EL (cell line): ENCODE data around the gene TMEM181.
"Not testable (repeated sequence)": the region's sequence is repeated elsewhere in the genome, so short reads cannot be mapped to it uniquely, and the experiment has no call there.

ENCODE experiments used
- DNase-seq: peaks from one replicate; pipeline ENCODE4 v3.0.0-alpha.2; 2016

The TMEM181 gene

GRCh38 chr6:158538741-158539140, 21.1 kb upstream of the TMEM181 start:
- peak; percentile 28 for DNase-seq

DNA sequence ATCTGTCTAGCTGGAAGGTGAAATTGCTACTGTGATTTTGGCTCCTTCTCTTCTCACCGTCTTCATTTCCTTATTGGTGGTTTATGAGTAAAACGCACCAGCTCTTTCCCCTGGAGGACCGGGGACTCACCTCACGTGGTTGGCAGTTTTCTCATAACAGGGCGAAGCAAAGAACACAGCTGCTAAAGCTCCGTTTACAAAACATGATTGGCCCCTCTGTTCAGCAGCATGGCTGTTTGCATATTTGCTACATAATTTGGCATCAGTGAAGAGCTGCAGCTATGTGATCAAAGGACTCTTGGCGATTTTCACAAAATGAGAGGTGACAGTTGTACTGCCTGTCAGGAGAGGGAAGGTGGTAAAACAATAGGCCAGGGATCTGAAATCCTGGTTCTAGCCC, 20.5 kb upstream of the TMEM181 start:
- no peak for DNase-seq

DNA sequence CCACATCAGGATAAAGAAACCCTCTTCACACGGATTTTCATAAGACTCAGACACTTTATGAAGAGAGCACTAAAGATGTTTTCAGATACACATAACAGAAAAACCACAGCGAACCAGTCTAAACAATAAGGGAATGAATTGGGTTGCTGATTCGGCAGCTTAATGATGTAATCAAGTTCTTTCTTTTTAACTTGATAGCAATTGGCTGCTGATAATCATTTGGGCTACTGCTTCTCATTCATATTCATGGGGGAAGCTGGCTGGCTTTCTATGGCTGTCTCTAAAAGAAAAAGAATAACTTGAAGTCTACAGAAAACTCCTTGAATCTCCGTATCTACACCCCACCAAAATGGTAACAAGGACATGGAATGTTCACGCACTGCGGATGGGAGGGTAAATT, 20.0 kb upstream of the TMEM181 start:
- DNase-seq: no peak

DNA sequence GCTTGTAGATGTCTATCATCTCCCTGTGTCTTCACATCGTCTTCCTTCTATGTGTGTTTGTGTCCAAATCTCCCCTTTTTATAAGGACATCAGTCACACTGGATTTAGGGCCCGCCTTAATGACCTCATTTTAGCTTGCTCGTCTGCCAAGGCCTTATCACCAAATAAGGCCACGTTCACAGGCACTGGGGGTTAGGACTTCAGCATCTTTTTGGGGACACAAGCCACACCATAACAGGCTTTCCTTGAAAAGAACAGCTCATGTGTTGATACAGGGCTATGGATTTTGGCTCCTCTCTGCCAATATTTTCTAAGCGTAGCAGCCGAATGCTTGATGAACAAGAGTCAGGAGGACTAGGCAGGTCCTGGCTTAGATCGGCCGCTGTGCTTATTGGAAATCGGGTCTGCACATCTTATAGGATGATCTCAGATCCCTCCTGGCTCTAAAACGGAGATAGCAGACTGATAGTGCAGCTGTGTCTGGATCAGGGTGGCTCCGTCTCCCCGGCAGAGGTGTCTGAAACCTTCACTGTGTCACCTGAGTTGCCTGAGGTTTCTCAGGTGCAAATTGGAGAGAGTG, 16.2 kb upstream of the TMEM181 start:
- no peak for DNase-seq

GRCh38 chr6:158544428-158544827, 15.5 kb upstream of the TMEM181 start:
- no peak for DNase-seq

GRCh38 chr6:158545043-158545966, 14.6 kb upstream of the TMEM181 start:
- DNase-seq: no peak

- no peak for DNase-seq
These were observed 11.3 kb upstream of the TMEM181 start for GRCh38 chr6:158548418-158549161.

- DNase-seq: no peak
These were observed 7.7 kb upstream of the TMEM181 start for GRCh38 chr6:158552055-158552795.

DNA sequence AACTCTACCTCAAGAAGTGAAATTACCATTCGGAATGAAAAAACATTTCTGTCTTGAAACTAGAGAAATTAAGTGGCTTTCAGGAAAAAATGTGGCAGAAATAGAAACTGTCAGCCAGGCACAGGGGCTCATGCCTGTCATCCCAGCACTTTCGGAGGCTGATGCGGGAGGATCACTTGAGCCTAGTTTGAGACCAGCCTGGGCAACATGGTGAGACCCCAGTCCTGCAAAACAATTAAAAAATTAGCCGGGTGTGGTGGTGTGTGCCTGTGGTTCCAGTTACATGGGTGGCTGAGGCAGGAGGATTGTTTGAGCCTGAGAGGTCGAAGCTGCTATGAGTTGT, 7.1 kb upstream of the TMEM181 start:
- no peak for DNase-seq

- no peak for DNase-seq
These were observed 5.1 kb upstream of the TMEM181 start for GRCh38 chr6:158554611-158555361.

- no peak for DNase-seq
These were observed 3.8 kb upstream of the TMEM181 start for GRCh38 chr6:158556113-158556512.

DNA sequence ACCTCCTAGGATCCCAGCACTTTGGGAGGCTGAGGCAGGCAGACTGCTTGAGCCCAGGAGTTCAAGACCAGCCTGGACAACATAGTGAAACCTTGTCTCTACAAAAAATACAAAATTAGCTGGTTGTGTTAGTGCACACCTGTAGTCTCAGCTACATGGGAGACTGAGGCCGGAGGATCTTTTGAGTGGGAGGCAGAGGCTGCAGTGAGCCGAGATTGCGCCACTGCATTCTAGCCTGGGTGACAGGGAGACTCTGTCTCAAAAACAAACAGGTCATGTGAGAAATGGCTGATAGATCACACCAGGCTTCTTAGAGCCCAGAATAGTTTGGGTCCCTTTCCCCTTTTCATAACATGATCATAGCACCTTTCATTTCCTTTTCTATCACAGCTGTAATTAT, 2.8 kb upstream of the TMEM181 start:
- not testable (repeated sequence) for DNase-seq

GRCh38 chr6:158557927-158558326, 2.0 kb upstream of the TMEM181 start:
- no peak for DNase-seq

DNA sequence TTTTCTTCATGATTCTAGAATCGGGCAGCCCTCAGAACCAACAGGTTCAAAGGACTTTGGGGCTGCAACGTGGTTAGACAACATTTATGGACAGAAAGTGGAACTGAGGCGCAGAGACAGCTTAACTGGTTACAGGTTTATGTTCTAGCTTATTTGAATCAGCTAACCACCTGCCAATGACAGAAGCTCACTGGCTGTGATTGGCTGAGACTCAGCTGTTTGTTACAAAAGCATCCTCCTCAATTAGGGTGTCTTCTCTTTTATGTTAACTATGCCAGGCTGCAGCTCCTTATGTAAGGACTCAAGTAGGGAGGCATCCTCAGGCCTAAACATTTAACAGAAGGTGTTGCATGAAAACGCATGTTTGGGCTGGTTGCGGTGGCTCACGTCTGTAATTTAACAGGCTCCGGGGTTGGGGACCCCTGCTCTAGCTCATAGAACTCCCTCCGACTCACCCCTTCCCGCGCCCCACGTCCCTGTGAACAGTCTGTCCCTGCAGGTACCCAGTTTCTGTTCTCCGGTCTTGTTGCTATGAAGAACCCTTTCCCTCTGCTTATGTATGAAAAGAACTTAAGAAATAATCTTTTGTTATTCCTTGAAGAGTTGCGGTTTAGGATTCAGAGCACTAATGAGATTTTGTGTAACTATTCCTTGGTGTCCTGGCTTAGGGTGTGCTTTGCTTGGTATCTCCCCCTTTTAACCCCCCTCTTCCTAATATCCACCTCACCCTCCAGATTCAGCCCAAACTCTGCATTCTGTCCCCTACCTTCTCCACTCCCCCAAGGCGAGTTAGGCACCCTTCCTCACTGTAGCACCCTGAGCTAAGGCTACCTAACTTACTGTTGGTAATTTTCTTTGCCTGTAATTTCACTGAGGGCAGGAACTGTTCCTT, 1.2 kb upstream of the TMEM181 start:
- DNase-seq: no peak

GRCh38 chr6:158559338-158559894, 475 bp upstream of the TMEM181 start:
- no peak for DNase-seq

DNA sequence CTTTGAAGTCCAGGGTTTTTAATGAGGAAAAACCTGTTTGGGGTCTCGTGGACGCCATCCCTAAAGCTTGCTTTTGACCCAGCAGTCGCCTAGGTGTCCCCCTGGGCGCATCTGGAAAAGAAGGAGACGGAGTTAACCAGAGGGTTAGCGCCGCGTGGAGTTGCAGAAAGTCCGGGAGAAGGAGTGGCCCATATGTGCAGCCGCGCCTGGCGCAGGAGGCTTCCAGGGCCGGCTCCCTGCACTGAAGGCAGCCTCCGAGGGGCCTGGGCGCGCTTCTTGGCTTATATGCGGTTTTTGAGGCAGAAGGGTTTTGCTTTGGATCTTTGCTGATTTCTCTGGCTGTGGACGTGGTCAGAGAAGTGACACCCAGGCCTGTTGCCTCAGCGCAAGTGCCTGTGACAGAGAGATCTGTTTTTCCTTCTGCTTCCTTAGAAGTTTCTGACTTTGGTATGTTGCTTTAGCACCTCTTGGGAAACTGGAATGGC, 987 bp downstream of the TMEM181 start:
- DNase-seq: peak; percentile 41

DNA sequence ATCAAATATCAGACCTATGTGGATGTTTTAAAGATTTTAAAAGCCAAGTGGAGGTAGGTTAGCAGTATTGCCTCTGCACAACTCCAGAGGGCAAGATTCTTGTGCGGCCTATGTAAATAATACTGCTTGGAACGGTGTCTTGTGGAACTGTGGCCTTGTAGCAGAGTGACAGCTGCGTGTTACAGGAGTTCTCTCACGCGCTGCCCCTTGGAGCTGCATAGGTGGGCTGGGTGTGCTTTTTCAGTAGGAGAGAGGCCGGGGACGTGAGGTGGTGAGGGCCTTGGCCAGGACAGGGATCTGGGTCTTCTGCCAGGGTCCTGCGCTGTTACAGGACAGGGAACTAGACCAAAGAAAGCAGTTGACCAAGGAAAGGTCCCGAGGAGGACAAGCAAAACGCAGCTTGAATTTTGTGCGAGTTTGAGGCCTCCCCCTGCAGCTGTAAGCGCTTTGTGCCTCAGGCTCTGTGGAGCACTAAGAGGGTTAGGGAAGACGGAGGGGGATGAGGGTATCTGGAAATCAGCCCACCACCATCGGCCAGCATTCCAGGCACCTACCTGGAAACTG, 1.5 kb downstream of the TMEM181 start:
- no peak for DNase-seq

DNA sequence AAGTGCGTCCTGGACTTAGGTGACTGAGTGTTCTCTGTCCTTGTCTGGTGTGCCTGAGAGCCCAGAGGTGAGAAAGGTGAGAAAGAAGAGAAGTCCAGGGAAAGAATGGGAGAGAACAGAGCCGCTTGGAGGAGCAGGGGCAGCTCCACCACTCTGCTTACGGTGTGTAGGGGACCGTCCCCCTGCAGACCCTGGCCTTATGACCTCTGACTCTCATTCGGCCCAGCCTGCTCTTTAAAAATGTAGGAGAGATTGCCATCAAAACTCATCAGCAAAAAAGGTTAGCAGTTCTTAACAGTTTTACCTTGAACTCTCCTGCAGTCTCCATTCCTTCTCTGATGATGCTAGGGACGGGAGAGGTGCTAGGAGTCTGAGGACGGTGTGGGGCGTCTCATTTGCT, 2.0 kb downstream of the TMEM181 start:
- DNase-seq: no peak

DNA sequence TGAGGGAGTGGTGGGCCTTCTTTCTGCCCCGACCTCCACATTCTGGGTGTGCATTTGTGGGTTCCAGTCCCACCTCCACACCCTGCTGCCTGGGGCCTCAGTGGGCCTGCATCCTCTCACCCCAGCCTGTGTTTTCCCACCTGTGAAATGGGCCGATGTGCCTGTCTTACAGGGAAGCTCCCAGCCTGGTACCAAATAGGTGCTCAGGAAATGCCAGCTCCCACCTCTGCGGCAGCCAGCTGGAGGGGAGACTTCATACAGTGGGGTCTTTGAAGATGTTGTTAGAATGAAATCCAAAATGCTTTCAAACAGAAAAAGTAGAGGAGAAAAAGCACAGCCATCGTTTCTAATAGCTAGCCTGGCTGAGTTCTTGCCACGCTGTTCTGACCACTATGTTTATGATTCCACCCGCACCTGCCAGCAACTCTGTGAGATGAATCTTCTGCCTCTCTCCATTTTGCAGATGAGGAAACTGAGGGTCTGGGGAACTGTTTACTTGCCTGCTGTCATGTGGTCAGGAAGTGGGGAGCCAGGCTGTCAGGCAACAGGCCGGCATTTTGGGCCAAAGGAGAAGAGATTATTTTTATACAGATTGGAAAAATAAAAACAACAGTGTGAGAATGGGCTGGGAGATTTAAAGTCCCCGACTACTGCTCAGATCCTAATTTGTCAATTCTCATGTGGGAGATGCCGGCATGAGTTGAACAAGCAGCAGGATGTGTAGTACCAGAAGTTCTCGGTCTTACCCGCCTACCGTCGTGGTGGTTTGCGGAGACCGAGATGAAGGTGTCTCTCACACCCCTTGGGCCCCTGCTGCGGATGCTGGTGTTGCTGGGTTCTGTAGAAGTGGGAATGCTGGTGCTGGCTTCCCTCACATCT, 4.6 kb downstream of the TMEM181 start:
- DNase-seq: no peak

GRCh38 chr6:158565122-158565429, 5.2 kb downstream of the TMEM181 start:
- no peak for DNase-seq
